Right atrium auricular region (tissue), 2 donors: ENCODE results near the gene ALDH1L2. TPM values are rescaled to one million over a fixed set of nuclear protein-coding genes. Genes with fewer than 3 reads are reported as not detected.
A peak's percentile ranks its signal among the peaks of the same experiment; 100 is the strongest.

ENCODE experiments used
- DNase-seq: peaks from one replicate; pipeline ENCODE4 v3.0.0-alpha.2; 2019; ENCODE audit warnings: low spot score
- H3K27ac ChIP-seq, 2 donors: fragments of 200-600 bp; sonication (generic); 1 replicate in 1 of 2; 2 replicates in 1 of 2; pipeline ENCODE4 v1.5.1; 2016 to 2019
- H3K27me3 ChIP-seq, 2 donors: fragments of 200-600 bp; sonication (generic); one replicate each; pipeline versions ENCODE4 v1.5.1 to v1.6.0; 2017 to 2019
- H3K36me3 ChIP-seq: fragments of 200-600 bp; sonication (generic); one replicate; pipeline ENCODE4 v1.5.1; 2016
- H3K4me1 ChIP-seq, 2 donors: fragments of 200-600 bp; sonication (generic); one replicate each; pipeline versions ENCODE4 v1.5.1 to v1.6.0; 2017 to 2019
- H3K4me3 ChIP-seq, 2 donors: fragments of 200-600 bp; sonication (generic); 1 replicate in 1 of 2; 2 replicates in 1 of 2; pipeline ENCODE4 v1.5.1; 2017 to 2019; ENCODE audit warnings: mild to moderate bottlenecking in 1 of 2, moderate library complexity in 1 of 2
- H3K9me3 ChIP-seq, 2 donors: fragments of 200-600 bp; sonication (generic); one replicate each; pipeline ENCODE4 v1.5.1; 2019
- total RNA-seq, 2 donors: library from RNA; depleted of rRNA; stranded (reverse); fragments of >200 nt; gene quantifications; one replicate each; pipeline ENCODE4 v1.1.0, GENCODE V29; 2016
- TF ChIP-seq, protein P1 (sequence below), 2 donors: fragments of 200-600 bp; sonication (generic); IDR thresholded peaks; one replicate each; pipeline ENCODE4 v1.5.1; 2019; ENCODE audit warnings: antibody characterized with exemption in 2 of 2

ALDH1L2 gene
- 1 to 10 TPM; 1.2 to 2.5 TPM for total RNA-seq

DNA sequence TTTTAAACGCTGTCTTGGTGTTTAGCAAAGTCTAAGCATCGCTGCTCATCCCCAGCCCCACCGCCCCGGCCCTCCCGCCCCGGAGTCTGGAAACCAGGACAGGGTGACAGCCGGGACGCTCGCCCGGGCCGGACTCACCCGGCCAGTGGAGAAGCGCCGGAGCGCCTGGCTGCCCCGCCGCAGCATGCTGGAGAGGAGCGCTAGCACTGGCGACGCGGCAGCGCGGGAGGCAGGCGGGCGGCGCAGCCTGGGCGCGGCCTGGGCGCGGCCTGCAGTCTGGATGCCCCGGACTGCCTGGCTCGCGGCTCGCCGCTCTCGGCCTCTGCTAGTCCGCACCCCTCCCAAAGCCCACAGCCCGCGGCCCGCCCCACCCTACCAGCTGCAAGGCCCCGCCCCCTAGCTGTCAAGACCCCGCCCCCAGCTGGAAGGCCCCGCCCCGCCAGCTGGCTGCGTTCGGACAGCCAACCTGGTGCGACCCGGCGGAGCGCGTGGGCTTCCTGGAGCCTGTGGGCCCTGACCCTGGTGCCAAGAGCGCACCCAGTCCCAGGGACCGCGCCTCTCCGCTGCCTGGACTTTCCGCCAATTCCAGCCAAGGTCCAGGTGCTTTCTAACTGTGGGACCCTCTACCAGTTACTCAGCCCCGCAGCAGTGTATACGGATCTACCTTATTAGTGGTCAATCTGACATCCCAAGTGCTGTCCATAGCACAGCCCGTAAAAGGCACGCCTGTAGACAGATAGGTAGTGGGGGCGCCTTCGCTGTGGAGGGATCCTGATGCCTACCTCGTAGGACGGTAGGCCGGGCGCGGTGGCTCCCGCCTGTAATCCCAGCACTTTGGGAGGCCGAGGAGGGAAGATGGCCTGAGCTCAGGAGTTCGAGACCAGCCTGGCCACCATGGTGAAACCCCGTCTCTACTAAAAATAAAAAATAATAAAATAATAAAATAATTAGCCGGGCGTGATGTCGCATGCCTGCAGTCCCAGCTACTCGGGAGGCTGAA lies at the start of gene ALDH1L2:
Gene ALDH1L2, minus strand, starts transcription at position 208 of the 1,000 bp plus-strand sequence. Its CDS starts 22 bp downstream, at position 186.
- no peaks in the 10 kb centered on the region for H3K9me3 ChIP-seq
- no peaks in the 10 kb centered on the region for H3K27me3 ChIP-seq
- peak; percentile 83 for DNase-seq
- TF ChIP-seq, protein P1, sequence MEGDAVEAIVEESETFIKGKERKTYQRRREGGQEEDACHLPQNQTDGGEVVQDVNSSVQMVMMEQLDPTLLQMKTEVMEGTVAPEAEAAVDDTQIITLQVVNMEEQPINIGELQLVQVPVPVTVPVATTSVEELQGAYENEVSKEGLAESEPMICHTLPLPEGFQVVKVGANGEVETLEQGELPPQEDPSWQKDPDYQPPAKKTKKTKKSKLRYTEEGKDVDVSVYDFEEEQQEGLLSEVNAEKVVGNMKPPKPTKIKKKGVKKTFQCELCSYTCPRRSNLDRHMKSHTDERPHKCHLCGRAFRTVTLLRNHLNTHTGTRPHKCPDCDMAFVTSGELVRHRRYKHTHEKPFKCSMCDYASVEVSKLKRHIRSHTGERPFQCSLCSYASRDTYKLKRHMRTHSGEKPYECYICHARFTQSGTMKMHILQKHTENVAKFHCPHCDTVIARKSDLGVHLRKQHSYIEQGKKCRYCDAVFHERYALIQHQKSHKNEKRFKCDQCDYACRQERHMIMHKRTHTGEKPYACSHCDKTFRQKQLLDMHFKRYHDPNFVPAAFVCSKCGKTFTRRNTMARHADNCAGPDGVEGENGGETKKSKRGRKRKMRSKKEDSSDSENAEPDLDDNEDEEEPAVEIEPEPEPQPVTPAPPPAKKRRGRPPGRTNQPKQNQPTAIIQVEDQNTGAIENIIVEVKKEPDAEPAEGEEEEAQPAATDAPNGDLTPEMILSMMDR (IDR thresholded peaks at IDR 0.05): peak in 1 of 2 donors; percentile 12
- H3K36me3 ChIP-seq: no peaks in the 10 kb centered on the region
- H3K4me3 ChIP-seq: peak within 1 kb of the TSS; percentile 49 to 60
- H3K27ac ChIP-seq: peak within 1 kb of the TSS; percentile 40 to 53
- H3K4me1 ChIP-seq: peaks cover 0 to 21% of the 10 kb centered on the region in 2 donors

DNA sequence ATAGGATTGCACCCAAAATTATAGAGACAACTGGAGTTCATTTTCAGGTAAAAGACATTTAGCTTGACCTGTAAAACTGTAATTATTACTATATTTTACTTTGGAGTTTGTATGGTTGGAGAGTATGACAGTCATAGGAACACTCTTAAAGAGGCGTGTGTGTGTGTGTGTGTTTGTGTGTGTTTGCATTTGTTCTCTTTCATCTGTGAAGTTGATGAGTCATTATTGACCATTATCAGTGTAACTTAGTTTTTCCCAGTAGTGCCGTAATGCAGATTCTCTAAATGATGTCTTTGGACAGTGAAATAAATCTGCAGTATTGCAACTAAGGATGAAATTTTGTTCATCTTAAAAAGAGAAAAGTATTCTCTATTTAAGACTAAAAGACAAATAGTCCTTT lies 36.3 kb upstream of the ALDH1L2 start:
- Histone ChIP-seq H3K4me3 (no peak overlapping the region), H3K27ac (no peak overlapping the region), H3K36me3 (peaks cover 91% of the 10 kb centered on the region), H3K27me3 (no peaks in the 10 kb centered on the region), H3K4me1 (no peaks in the 10 kb centered on the region), H3K9me3 (no peaks in the 10 kb centered on the region)
- TF ChIP-seq, protein P1 (IDR thresholded peaks at IDR 0.05): no peak
- no peak for DNase-seq

DNA sequence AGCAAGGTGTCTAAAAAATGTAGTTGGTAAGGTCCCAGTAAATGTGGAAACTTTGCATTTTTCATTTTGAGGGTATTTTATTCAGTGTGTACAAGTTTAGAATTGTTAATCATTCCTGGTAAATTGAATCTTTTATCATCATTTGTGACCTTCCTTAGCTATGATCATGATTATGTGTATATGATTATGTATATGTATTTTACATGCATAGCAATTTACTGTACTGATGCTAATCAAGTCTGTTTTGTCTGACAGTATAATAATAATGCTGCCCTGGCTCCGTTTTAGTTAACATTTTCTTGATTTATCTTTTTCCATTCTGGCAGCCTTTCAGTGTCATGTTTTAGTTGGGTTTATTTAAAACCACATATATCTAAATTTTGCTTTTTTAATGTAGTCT lies 32.7 kb upstream of the ALDH1L2 start:
- TF ChIP-seq, protein P1 (IDR thresholded peaks at IDR 0.05): no peak
- no peak overlapping the region for H3K27ac ChIP-seq
- no peak for DNase-seq
- no peaks in the 10 kb centered on the region for H3K4me1 ChIP-seq
- H3K27me3 ChIP-seq: no peaks in the 10 kb centered on the region
- H3K36me3 ChIP-seq: peaks cover 74% of the 10 kb centered on the region
- H3K9me3 ChIP-seq: no peaks in the 10 kb centered on the region
- H3K4me3 ChIP-seq: no peak overlapping the region

DNA sequence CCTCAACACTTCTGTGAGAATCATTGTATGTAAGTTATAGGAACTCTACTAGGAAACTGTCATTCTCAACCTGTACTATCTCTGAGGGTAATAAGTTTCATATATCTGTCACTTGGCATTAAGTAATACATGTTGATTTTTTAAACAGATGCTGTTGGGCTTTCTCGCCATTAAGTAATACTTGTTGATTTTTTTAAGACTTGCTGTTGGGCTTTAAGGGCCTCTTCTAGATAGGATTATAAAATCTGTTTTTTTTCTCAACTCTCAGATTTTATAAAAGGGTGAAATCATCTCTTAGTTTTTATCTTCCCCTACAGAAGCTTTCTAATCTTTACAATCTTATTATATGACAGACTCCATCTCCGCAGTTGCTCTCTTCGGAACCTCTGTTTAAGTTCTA lies 28.8 kb upstream of the ALDH1L2 start:
- peaks cover 0 to 33% of the 10 kb centered on the region in 2 donors for H3K4me1 ChIP-seq
- H3K36me3 ChIP-seq: peaks cover 42% of the 10 kb centered on the region
- TF ChIP-seq, protein P1 (IDR thresholded peaks at IDR 0.05): no peak
- no peak overlapping the region for H3K27ac ChIP-seq
- no peak for DNase-seq
- no peaks in the 10 kb centered on the region for H3K9me3 ChIP-seq
- H3K4me3 ChIP-seq: no peak overlapping the region
- H3K27me3 ChIP-seq: no peaks in the 10 kb centered on the region

DNA sequence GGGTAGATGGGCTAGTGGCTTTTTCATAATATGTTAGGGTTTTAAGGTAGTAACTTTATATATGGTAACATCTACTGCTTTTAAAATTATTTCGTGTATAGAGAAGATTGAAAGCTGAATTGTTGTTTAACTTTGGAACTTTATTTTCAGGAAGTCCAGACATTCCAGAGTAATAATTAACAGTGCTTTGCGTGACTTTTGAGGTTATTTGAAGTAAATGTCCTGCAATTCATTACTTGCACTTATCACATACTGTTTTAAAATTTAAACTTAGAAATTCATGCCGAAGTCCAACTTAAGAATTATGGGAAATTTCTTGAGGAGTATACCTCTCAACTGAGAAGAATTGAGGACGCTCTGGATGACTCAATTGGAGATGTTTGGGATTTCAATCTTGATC lies 26.6 kb upstream of the ALDH1L2 start:
- no peak overlapping the region for H3K27ac ChIP-seq
- H3K27me3 ChIP-seq: no peaks in the 10 kb centered on the region
- no peaks in the 10 kb centered on the region for H3K9me3 ChIP-seq
- peaks cover 20% of the 10 kb centered on the region for H3K36me3 ChIP-seq
- TF ChIP-seq, protein P1 (IDR thresholded peaks at IDR 0.05): no peak
- no peak overlapping the region for H3K4me3 ChIP-seq
- H3K4me1 ChIP-seq: peaks cover 0 to 39% of the 10 kb centered on the region in 2 donors
- no peak for DNase-seq
